Measurements from ENCODE around the gene CCDC88C. TPM values are rescaled to one million over a fixed set of nuclear protein-coding genes. Genes with fewer than 3 reads are reported as not detected.

Gene CCDC88C
- total and polyA plus RNA-seq, 12 donors: 1.5 to 6.5 (median 3.4) TPM

DNA sequence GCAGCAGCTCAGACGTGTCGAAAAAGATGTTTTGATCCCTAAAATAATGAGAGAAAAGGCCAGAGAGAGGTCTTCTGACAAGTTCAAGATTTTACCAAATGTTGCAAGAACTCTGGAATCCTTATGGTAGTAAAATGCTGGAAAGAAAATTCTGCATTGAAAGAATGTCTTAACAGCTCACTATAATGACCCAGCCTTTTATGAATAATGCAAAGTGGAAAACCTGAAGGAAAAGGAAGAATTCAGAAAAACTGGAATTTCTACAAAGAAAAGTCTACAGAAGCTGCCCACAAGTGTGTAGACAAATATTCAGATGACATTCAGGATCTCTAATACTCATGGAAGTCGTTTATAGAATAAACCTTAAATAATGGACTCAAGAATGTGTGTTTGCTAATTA, 1.8 kb upstream of the CCDC88C start:
- no peak for DNase-seq
- Histone ChIP-seq H3K9me3 (replicated peaks in 1 of 3) (no peaks in the 10 kb centered on the region), H3K4me3 (no peak overlapping the region), H3K4me1 (replicated peaks in 1 of 2) (peaks cover 9 to 18% of the 10 kb centered on the region in 2 donors), H3K36me3 (replicated peaks in 1 of 2) (no peaks in the 10 kb centered on the region), H3K27ac (no peak overlapping the region), H3K27me3 (no peaks in the 10 kb centered on the region)
- TF ChIP-seq POLR2A (IDR thresholded peaks at IDR 0.05): no peak
- TF ChIP-seq, protein P1, sequence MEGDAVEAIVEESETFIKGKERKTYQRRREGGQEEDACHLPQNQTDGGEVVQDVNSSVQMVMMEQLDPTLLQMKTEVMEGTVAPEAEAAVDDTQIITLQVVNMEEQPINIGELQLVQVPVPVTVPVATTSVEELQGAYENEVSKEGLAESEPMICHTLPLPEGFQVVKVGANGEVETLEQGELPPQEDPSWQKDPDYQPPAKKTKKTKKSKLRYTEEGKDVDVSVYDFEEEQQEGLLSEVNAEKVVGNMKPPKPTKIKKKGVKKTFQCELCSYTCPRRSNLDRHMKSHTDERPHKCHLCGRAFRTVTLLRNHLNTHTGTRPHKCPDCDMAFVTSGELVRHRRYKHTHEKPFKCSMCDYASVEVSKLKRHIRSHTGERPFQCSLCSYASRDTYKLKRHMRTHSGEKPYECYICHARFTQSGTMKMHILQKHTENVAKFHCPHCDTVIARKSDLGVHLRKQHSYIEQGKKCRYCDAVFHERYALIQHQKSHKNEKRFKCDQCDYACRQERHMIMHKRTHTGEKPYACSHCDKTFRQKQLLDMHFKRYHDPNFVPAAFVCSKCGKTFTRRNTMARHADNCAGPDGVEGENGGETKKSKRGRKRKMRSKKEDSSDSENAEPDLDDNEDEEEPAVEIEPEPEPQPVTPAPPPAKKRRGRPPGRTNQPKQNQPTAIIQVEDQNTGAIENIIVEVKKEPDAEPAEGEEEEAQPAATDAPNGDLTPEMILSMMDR (IDR thresholded peaks at IDR 0.05): no peak
- 39 to 54% (median 51%) methylated on average over 3 of the region's 3 CpGs for WGBS, 4 donors
- intact Hi-C loops (cut with DNase I): loop anchor here (2.0 to 5.0 kb wide), 2 partner anchors 95 to 97 kb away; no protein-coding TSS in a partner anchor

GRCh38 chr14:91419044-91419397, 1.4 kb upstream of the CCDC88C start:
- H3K4me3 ChIP-seq: peak overlapping the region in 1 of 4 donors; percentile 81
- 52 to 57% (median 54%) methylated on average over 12 of the region's 12 CpGs for whole genome bisulfite sequencing, 4 donors
- TF ChIP-seq POLR2A (IDR thresholded peaks at IDR 0.05): no peak
- TF ChIP-seq, protein P1 (IDR thresholded peaks at IDR 0.05): no peak
- H3K4me1 ChIP-seq (replicated peaks in 1 of 2): peaks cover 8 to 18% of the 10 kb centered on the region in 2 donors
- no peak overlapping the region for H3K27ac ChIP-seq
- intact Hi-C loops (cut with DNase I): loop anchor here (2.0 to 5.0 kb wide), 2 partner anchors 94 to 97 kb away; no protein-coding TSS in a partner anchor
- no peaks in the 10 kb centered on the region for H3K36me3 ChIP-seq (replicated peaks in 1 of 2)
- no peak for DNase-seq
- H3K27me3 ChIP-seq: no peaks in the 10 kb centered on the region
- H3K9me3 ChIP-seq (replicated peaks in 1 of 3): no peaks in the 10 kb centered on the region

DNA sequence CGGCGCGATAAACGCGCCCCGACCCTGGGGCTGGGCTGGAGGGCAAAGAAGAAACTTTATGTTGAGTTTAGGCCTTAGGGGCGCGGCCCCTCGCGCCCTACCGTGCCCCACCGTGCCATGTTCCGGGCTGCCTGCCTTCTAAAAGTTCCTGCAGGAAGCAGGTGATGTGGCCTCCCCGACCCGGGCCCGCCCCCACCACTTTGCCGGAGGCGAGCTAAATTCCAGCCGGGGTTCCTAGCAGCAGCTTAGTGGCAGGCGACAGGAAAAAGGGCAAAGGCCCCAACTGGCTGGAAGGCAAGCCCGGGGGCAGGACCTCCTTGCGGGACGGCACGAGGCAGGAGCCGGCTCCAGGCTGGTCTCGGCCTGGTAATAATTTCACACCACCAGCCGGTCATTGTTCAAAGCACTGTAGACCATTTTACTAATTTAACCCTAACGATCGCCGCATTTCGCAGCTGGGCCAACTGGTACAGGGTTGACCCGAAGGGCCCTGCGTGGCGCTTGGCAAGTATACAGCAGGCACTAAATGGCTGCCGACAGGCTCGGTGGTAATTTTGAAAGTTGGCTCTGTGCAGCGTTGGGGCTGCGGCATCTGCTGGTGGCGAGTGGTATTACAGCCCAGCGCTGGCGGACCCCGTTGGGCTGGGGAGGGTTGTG, 895 bp upstream of the CCDC88C start:
- peak; percentile 38 to 74 (median 56) for DNase-seq
- Histone ChIP-seq H3K4me3 (peak overlapping the region in 2 of 4 donors; percentile 7 to 81), H3K4me1 (replicated peaks in 1 of 2) (peaks cover 8 to 18% of the 10 kb centered on the region in 2 donors), H3K27ac (no peak overlapping the region), H3K27me3 (no peaks in the 10 kb centered on the region), H3K36me3 (replicated peaks in 1 of 2) (no peaks in the 10 kb centered on the region), H3K9me3 (replicated peaks in 1 of 3) (no peaks in the 10 kb centered on the region)
- TF ChIP-seq POLR2A (IDR thresholded peaks at IDR 0.05): no peak
- TF ChIP-seq, protein P1 (IDR thresholded peaks at IDR 0.05): peak; percentile 92 to 98 (median 95)
- 1 to 2% (median 2%) methylated on average over 6 to 42 of the region's 42 CpGs for WGBS, 4 donors
- intact Hi-C loops (cut with DNase I): loop anchor here (2.0 to 5.0 kb wide), 2 partner anchors 94 to 96 kb away; no protein-coding TSS in a partner anchor

GRCh38 chr14:91417983-91418386, 365 bp upstream of the CCDC88C start:
- no peaks in the 10 kb centered on the region for H3K27me3 ChIP-seq
- WGBS, 4 donors: 2% methylated on average over 28 to 53 of the region's 53 CpGs; no CpG with 5 or more reads in 2 of the 4 donors
- TF ChIP-seq, protein P1 (IDR thresholded peaks at IDR 0.05): no peak
- H3K36me3 ChIP-seq (replicated peaks in 1 of 2): no peaks in the 10 kb centered on the region
- H3K4me3 ChIP-seq: peak overlapping the region in 2 of 4 donors; percentile 7 to 81
- DNase-seq: peak in 1 of 7 donors; percentile 23
- intact Hi-C loops (cut with DNase I): loop anchor here (2.0 to 5.0 kb wide), 2 partner anchors 93 to 96 kb away; no protein-coding TSS in a partner anchor
- peaks cover 8 to 18% of the 10 kb centered on the region in 2 donors for H3K4me1 ChIP-seq (replicated peaks in 1 of 2)
- H3K9me3 ChIP-seq (replicated peaks in 1 of 3): no peaks in the 10 kb centered on the region
- peak overlapping the region in 1 of 5 donors; percentile 22 for H3K27ac ChIP-seq
